DMS114 treated with DMSO at 0.1 percent for 48 hours (cell line): ENCODE results near the gene TRIP11.

Experiments
- DNase-seq: peaks from one replicate; lab custom pipeline; 2025; ENCODE audit not compliant: unreplicated experiment; lab: John Stamatoyannopoulos, UW

Gene TRIP11

GRCh38 chr14:91920526-91920925 is 119.3 kb downstream of the TRIP11 start:
- DNase-seq = no peak

- no peak for DNase-seq
Measured at GRCh38 chr14:91919814-91920213, 120.0 kb downstream of the TRIP11 start.

- DNase-seq = no peak
Measured at GRCh38 chr14:91918186-91918883, 121.5 kb downstream of the TRIP11 start.
